Stomach (tissue), 9 donors: Measurements from ENCODE around the gene NCKIPSD. TPM values are rescaled to one million over a fixed set of nuclear protein-coding genes. Genes with fewer than 3 reads are reported as not detected.

Source experiments
- DNase-seq, 2 donors: peaks; one replicate each; pipeline versions ENCODE4 v3.0.0 to v3.0.0-alpha.2; 2013 to 2019
- H3K27ac ChIP-seq, 5 donors: fragments of 200-600 bp in 4 of 5; sonication (generic) in 4 of 5; one replicate each; pipeline ENCODE4 v1.5.1; 2013 to 2019; ENCODE audit warnings: mild to moderate bottlenecking in 1 of 5, moderate library complexity in 1 of 5
- H3K27me3 ChIP-seq, 3 donors: fragments of 200-600 bp; sonication (generic); one replicate each; pipeline ENCODE4 v1.5.1; 2017 to 2019; ENCODE audit warnings: mixed run types in 1 of 3
- H3K36me3 ChIP-seq, 4 donors: fragments of 200-600 bp; sonication (generic); 1 replicate in 3 of 4; 2 replicates in 1 of 4; pipeline ENCODE4 v1.5.1; 2016 to 2019
- H3K4me1 ChIP-seq, 4 donors: fragments of 200-600 bp; sonication (generic); one replicate each; pipeline ENCODE4 v1.5.1; 2016 to 2019
- H3K4me3 ChIP-seq, 4 donors: fragments of 200-600 bp; sonication (generic) in 3 of 4; one replicate each; pipeline ENCODE4 v1.5.1; 2016 to 2019; ENCODE audit warnings: mild to moderate bottlenecking in 1 of 4
- H3K9me3 ChIP-seq, 4 donors: fragments of 200-600 bp; sonication (generic); one replicate each; pipeline ENCODE4 v1.5.1; 2016 to 2019
- CTCF ChIP-seq, 7 experiments: fragments of 450-650 bp in 4 of 7; fragments of 200-600 bp in 3 of 7; sonication (generic) in 3 of 7; IDR thresholded peaks; one replicate each; pipeline ENCODE4 v1.5.1; 2016 to 2019; ENCODE audit warnings: antibody characterized with exemption in 7 of 7, control low read depth in 2 of 7, mild to moderate bottlenecking in 1 of 7
- EP300 ChIP-seq: sonication (generic); formaldehyde crosslinking; IDR thresholded peaks from one replicate; pipeline ENCODE4 v1.6.1; 2017; ENCODE audit warnings: antibody characterized with exemption
- POLR2A ChIP-seq, 4 donors: fragments of 450-650 bp; IDR thresholded peaks; one replicate each; pipeline ENCODE4 v1.6.1; 2016; ENCODE audit warnings: antibody characterized with exemption in 4 of 4, control low read depth in 2 of 4, mild to moderate bottlenecking in 1 of 4, moderate library complexity in 1 of 4
- POLR2AphosphoS5 ChIP-seq, 3 donors: sonication (generic); formaldehyde crosslinking; IDR thresholded peaks; one replicate each; pipeline ENCODE4 v1.6.1; 2016; ENCODE audit warnings: antibody characterized with exemption in 3 of 3
- whole genome bisulfite sequencing, 5 donors: extraction: QIAGEN DNeasy Blood & Tissue Kit in 3 of 5; methylation state at CpG; one replicate each; pipeline versions ENCODE4 v1.1.5 to v1.1.7; 2013 to 2018; 5-methylcytosine and 5-hydroxymethylcytosine counted together
- intact Hi-C: fragments of 100-400 bp; cut with DNase I; formaldehyde crosslinking; loops from one replicate; pipeline ENCODE4 v1.15.1; 2023; ENCODE audit warnings: low total_unique reads
- polyA plus RNA-seq, 3 donors: library from polyadenylated mRNA; stranded (reverse); fragments of 200-250 nt; gene quantifications; one replicate each; pipeline ENCODE4 v1.2.3, GENCODE V29; 2013
- total RNA-seq, 5 donors: library from RNA; depleted of rRNA; stranded (reverse); fragments of >200 nt; gene quantifications; one replicate each; pipeline versions ENCODE4 v1.1.0 to v1.2.3, GENCODE V29; 2014 to 2016
- donor health status: healthy with polysubstance abuse.
- donor health status: Bipolar disorder and iron deficiency.
- donor health status: healthy.

The NCKIPSD gene
- total and polyA plus RNA-seq, 8 donors: 6.1 to 46.7 (median 17.4) TPM

- no peaks in the 10 kb centered on the region for H3K9me3 ChIP-seq
Observed at GRCh38 chr3:48684480-48685143, 1.1 kb downstream of the NCKIPSD start.

GRCh38 chr3:48684054-48684349, 1.7 kb downstream of the NCKIPSD start:
- Histone ChIP-seq H3K4me1 (peaks cover 26 to 46% (median 40%) of the 10 kb centered on the region in 4 donors), H3K27me3 (no peaks in the 10 kb centered on the region), H3K4me3 (peak overlapping the region; percentile 71 to 96 (median 78)), H3K36me3 (peaks cover 47 to 59% (median 55%) of the 10 kb centered on the region in 4 donors), H3K9me3 (no peaks in the 10 kb centered on the region), H3K27ac (peak overlapping the region in 4 of 5 donors; percentile 7 to 94 (median 70))
- no peak for DNase-seq
- TF ChIP-seq CTCF (IDR thresholded peaks at IDR 0.05) (no peak), POLR2AphosphoS5 (IDR thresholded peaks at IDR 0.05) (no peak), EP300 (no peak), POLR2A (IDR thresholded peaks at IDR 0.05) (no peak)
- WGBS, 5 donors: 65 to 73% (median 70%) methylated on average over 8 of the region's 8 CpGs
- intact Hi-C loops: no loop called here

More at GRCh38 chr3:48684480-48685143, 1.1 kb downstream of the NCKIPSD start:
- H3K4me1 ChIP-seq: peaks cover 26 to 46% (median 40%) of the 10 kb centered on the region in 4 donors
- H3K27ac ChIP-seq: peak overlapping the region in 4 of 5 donors; percentile 7 to 94 (median 91)
- H3K36me3 ChIP-seq: peaks cover 47 to 59% (median 55%) of the 10 kb centered on the region in 4 donors
- peak in 1 of 2 donors; percentile 45 for DNase-seq
- peak overlapping the region; percentile 71 to 96 (median 78) for H3K4me3 ChIP-seq
- intact Hi-C loops: no loop called here
- no peak for TF ChIP-seq POLR2A (IDR thresholded peaks at IDR 0.05)
- no peak for TF ChIP-seq POLR2AphosphoS5 (IDR thresholded peaks at IDR 0.05)
- no peak for TF ChIP-seq CTCF (IDR thresholded peaks at IDR 0.05)
- no peaks in the 10 kb centered on the region for H3K27me3 ChIP-seq
- 31 to 50% (median 42%) methylated on average over 7 of the region's 7 CpGs for WGBS, 5 donors

- Histone ChIP-seq H3K36me3 (peaks cover 40 to 59% (median 55%) of the 10 kb centered on the region in 4 donors), H3K4me3 (no peak overlapping the region), H3K4me1 (peaks cover 26 to 44% (median 40%) of the 10 kb centered on the region in 4 donors), H3K27me3 (no peaks in the 10 kb centered on the region), H3K27ac (peak overlapping the region in 1 of 5 donors; percentile 94), H3K9me3 (no peaks in the 10 kb centered on the region)
- TF ChIP-seq CTCF (IDR thresholded peaks at IDR 0.05) (no peak), POLR2AphosphoS5 (IDR thresholded peaks at IDR 0.05) (no peak), EP300 (no peak), POLR2A (IDR thresholded peaks at IDR 0.05) (no peak)
- intact Hi-C loops: no loop called here
- 85 to 93% (median 91%) methylated on average over 9 of the region's 9 CpGs for WGBS, 5 donors
- DNase-seq: no peak
Observed at GRCh38 chr3:48682786-48683185, 2.9 kb downstream of the NCKIPSD start.

GRCh38 chr3:48681974-48682610, 3.6 kb downstream of the NCKIPSD start:
- Histone ChIP-seq H3K4me1 (peaks cover 26 to 37% (median 36%) of the 10 kb centered on the region in 4 donors), H3K9me3 (no peaks in the 10 kb centered on the region), H3K27me3 (no peaks in the 10 kb centered on the region), H3K27ac (no peak overlapping the region), H3K36me3 (peaks cover 34 to 59% (median 55%) of the 10 kb centered on the region in 4 donors), H3K4me3 (no peak overlapping the region)
- 92 to 99% (median 96%) methylated on average over 15 to 17 of the region's 17 CpGs for WGBS, 5 donors
- intact Hi-C loops: no loop called here
- DNase-seq: no peak
- TF ChIP-seq POLR2A (IDR thresholded peaks at IDR 0.05) (no peak), POLR2AphosphoS5 (IDR thresholded peaks at IDR 0.05) (no peak), CTCF (IDR thresholded peaks at IDR 0.05) (no peak), EP300 (no peak)
